LHCN-M2 (cell line): ENCODE data around the gene BOD1L2. TPM values are rescaled to one million over a fixed set of nuclear protein-coding genes. Genes with fewer than 3 reads are reported as not detected.

Experiments used
- DNase-seq: peaks from one replicate; pipeline ENCODE4 v3.0.0-alpha.2; 2012; ENCODE audit warnings: low read depth
- polyA plus RNA-seq: library from polyadenylated mRNA; unstranded; fragments of >200 nt; gene quantifications from one replicate; pipeline ENCODE4 v1.2.1, GENCODE V29; 2012; ENCODE audit warnings: missing spikeins
- total RNA-seq: library from RNA; depleted of rRNA; stranded (reverse); fragments of >200 nt; gene quantifications from 2 replicates; pipeline ENCODE4 v1.2.3, GENCODE V29; 2014; rRNA removed

BOD1L2 gene
- not detected in 2 replicates for total RNA-seq
- not detected for polyA plus RNA-seq

DNA sequence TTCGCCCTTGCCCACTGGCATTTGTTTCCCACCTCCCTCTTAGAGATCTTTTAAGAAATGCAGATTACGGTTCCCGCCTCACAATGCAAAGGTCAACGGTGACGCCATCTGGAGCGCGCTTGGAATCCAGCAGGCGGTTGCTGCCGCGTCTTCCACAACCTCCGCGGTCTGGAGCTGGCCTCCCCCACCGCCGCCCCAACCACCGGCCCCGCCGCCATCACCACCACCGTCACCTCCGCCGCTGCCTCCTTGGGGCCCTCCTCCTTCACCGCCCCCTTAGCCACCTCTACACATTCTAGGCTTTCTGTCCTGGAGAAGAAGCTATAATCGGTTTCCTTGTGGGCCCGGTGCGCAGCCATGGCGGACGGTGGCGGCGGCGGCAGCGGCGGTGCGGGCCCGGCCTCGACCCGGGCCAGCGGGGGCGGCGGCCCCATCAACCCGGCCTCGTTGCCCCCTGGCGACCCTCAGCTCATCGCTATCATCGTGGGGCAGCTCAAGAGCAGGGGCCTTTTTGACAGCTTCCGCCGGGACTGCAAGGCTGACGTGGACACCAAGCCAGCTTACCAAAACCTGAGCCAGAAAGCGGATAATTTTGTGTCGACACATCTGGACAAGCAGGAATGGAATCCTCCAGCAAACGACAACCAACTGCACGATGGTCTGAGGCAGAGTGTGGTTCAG lies at the start of gene BOD1L2:
Gene BOD1L2, plus strand, starts transcription at position 132 of the 681 bp plus-strand sequence. Its CDS starts 226 bp downstream, at position 358.
- DNase-seq: no peak

DNA sequence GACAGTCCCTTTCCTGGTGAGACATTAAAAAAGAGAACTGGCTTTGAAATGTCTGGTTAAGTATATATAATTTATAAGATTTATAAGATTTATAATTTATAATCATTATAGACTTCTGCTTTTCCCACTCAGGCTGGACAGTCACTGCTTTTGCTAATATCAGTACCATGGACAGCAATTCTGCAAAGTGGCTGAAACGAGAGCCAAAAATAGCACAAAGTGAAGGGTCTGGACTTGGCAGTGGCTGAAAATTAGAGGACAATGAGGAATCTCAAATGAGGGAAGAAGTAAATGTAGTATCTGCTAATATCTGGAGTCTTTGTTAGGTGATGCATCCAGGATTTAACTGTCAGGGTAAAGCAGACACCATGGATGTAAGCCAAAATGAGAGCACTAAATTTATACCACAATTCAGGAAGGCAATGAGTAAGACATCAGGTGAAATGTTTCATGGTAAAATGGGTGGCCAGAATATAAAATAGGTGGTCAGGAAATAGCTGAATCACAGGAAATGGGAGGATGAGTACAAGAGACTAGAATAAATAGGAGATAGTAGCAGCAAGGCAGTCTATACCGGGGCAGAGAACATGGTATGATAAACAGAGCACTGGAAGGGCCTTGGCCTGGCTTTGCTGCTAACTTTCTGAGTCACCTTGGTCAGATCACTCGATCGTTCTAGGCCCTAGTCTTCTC lies 39.6 kb upstream of the BOD1L2 start:
- DNase-seq: peak; percentile 31

DNA sequence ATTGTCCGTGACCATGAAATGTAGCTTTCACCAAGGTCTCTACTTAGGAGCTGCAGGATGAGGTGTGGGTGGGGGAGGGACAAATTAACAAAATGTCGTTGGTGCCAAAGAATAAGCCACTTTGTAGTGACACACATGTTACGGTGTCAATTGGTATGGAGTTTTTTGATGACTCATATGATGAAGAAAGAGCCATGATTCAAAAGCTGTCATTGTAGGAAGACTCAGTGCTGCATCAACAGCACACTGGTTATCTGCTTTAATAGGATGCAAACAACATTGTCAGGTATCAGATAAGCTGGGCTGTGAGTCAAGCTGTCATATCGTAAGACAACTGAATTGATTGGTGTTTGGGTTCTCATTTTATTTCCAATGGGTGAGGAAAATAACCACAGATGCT lies 36.6 kb upstream of the BOD1L2 start:
- DNase-seq: no peak

DNA sequence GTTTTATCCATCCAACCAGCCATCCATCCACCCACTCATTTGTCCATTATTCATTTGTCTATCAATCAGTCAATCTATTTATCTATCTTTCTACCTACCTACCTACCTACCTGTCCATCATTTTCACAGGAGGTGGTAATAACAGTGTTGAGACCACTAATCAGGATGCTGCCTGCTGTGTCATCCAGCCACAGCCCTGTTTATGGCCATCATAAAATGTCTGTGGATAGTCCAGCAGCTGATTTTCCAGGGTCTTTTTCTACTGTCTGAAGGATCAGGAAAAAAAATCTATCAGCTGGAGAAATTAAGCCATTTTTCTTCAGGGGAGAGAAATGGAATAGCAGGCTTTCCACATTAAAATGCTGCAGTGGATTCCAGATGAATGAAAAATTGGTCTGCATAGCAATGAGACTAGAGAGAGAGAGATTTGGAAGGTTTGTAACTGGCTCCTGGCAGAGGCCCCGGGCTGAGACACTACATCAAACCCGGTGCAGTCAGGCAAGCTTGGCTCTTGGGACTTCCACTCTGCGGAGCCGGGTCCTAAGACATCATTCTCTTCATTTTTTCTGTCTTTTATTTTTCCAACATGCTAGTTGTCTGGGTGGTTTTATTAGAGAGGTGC lies 33.0 kb upstream of the BOD1L2 start:
- no peak for DNase-seq

DNA sequence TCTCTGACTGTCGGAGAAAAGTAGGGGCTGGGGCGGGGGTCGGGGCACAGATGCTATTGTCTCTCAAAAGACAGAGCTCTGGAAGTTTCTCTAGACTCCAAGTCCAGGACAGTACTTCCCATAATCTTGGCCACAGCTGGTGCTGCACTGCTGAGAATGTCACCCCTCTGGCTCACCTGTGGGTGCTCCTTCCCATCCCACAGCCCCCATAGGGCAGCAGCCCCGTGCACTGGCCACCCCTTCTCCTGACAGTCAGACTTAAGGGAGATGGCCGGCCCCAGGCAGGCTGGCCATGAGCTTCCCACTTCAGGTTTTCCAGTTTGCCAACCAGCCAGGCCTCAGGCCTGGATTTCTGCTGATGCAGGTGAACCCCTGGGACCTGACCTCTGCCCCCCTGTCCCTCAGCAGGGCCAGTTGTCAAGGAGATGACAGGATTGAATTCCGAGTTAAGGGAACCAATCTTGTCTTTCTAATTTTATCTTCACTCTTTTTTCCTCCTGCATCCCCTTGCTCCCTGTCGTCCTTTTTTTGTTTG lies 30.2 kb upstream of the BOD1L2 start:
- DNase-seq: no peak

DNA sequence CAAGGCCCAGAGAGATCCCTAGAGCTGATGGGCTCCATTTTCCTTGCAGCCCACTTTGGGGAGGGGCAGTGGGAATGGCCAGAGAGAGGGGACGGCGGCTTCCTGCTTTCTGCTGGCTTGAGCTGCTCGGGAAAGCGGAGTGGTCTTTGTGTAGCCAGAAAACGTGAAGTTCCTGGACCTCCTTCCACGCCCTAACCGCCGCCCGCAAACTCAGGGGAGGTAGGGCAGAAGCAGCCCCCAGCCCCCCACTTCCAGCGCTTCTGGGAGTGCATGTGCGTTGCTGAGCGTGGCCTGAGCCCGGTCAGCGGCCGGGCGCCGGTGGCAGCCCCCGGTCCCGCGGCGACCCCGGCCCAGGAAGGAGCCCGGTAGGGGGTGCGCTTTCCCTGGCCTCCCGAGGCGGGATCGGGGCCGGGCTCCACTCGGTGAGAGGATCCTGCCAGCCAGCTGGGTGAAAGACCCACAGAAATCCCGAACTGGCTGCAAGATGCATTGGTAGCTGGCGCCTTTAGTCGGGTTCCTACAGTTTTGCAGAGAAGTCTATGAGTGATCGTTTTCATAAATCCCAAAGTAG lies 25.3 kb upstream of the BOD1L2 start:
- DNase-seq: no peak

DNA sequence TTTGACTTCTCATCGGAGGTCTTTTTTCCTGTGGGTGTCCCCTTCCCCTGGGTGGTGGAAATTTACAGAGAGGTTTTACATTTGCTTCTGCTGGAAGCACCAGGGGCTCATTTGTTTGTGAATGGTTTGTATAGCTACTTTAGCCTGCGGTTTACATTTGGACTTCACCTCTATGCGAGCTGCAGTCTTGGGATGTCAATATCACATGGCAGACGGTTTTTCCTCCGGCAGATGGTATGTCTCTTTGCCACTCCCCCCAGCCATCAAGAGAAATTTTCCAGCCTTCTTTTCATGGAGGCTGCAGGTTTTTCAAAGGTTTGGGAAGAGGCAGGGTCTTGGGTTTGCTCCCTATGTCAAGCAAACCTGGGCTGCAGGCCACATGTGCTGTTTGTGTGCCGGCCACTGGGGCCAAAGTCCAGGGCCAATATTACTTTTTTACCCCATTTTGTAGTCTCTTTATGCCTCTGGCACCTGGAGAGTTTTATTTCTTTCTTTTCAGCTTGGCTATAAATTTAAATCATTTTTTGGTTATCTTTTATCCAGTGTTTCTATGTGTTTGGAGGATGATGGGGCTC lies 23.9 kb upstream of the BOD1L2 start:
- no peak for DNase-seq

DNA sequence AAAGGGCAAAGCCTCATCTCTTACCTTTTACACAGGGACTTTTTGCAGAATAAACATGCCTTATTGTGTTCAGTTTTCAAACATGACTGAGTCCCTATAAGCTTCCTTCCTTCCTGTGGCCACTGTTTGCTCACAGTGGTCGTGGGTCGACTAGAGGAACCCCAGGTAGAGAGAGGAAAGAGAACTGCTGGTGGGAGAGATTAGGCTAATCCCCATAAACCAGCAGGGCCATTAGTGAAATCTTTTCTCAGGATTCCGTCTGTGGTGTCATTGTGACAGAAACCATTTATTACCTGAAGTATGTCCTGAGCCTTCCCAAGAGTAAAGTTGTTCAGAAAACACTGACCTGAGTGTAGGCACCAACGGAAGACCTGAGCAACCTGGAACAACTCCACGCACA lies 21.3 kb upstream of the BOD1L2 start:
- no peak for DNase-seq

DNA sequence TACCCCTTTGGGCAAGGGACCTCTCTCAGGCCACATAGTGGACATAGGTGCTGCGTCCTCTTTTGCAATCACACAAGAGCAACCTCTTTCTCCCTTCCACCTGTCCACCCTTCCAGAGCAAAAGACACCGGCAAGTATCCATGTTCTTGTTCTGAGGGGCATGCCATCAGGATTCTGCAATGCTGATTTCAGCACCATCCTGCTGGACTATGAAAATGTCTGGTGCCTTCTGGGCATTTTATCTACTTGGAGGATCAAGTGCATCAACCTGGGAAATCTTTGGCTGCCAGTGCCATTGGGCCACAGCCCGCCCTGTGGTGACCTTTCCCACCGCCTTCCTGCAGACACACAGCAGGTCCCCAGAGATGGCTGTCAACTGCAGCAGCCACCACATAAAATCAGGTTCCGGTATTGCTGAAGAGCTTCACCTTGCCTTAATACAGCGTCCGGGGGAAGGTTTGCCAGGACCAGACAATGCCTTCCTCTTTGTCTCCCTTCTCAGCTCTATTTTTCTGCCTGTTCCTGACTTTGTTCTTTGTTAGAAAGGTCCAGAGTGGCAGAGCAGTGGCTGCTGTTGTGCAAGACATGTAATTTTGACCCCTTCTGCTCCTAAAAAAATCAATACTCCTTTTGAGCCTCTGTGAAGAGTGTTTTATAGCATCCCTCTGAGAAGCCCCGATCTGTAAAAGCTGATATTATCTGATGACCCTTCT lies 18.5 kb upstream of the BOD1L2 start:
- no peak for DNase-seq

DNA sequence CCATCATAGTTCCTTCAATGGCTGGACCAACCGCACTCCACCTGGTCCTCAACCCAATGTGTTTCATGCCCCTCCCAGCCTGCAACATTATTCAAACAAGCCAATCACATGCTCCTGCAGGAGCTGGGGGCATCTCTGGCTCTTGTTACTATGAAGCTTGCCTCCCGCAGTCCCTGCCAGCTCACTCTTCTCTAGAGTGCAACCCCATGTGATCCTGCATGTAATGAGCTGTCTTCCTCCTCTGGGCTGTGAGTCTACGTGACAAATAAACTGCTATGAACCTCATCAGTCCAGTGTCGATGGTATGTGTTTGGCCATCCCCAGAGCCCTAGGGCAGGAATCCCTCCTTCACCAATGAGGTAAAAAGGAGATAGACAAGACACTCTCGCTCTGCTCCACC lies 15.8 kb upstream of the BOD1L2 start:
- DNase-seq: no peak

DNA sequence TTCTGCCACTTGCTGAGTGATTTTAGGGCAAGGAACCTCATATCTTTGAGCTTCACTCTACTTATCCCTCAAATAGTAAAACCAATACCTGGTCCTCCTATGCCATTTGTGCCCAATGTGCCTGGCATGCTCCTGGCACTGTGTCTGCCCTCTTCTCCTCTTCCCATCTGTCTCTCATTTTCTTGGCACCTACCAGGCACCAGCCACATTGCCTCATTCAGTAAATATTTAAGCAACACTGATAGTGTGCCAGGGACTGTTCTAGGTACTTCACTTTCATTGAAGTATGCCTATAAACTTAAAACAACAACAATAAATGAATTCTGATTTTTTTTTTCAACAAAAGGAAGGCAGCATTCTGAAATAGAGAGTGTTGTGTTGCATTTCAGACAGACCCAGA lies 15.1 kb upstream of the BOD1L2 start:
- no peak for DNase-seq

DNA sequence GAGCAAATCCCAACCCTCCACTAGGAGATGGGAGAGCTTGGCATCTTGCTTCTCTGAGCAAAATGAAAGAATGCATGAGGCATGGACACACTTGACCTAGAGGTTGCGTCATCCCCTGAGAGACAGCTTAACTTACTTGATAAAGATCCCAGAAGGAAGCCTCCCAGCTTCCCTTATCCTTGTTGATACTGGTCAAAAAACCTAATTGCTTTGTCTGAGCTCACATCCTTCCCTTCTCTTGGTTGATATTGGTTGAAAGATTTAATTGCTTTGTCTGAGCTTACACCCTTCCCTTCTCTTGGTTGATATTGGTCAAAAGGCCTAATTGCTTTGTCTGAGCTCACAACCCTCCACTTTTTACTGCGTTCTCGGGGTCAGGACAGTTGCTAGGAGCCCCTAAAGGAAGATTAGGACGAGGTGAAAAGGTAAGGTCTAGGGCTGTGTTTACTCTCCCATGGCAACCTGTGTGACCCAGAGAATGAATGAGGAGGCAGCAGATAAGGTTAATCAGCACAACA lies 12.2 kb upstream of the BOD1L2 start:
- DNase-seq: no peak

DNA sequence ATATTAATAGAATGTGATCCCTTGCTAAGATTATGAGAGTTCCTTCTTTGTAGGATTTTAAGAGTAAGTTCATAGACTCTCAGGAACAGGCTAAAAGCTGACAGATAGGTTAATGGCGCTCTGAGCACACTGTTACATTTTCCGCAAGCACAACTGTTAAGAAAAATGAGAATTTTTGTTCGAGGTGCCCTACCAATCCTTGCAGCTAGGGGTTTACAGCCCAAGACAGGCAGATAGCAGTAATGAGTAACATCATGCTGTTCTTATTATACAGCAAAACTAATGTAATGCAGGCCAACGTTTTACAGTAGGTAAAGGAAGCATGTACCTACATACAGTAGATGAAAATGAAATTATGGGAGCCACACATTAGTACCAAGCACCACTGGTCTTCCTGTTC lies 11.2 kb upstream of the BOD1L2 start:
- DNase-seq: no peak

DNA sequence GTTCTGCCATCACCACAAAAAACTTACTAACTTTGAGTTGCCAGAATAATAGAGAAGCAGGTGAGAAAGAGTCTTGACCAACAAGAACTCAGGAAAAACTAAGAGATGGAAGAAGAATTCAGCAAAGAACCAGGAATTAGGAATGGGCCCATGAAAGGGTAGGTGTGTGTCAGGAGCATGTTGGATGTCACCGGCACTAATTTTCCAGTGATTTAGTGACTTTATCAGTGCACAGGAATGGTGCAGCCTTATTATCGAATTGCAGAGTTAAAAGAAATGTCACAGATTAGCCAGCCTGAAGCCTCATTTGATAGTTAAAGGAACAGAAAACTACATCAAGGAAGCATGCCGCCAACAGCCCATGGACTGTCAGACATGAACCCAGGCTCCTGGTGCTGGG lies 9.0 kb upstream of the BOD1L2 start:
- no peak for DNase-seq

DNA sequence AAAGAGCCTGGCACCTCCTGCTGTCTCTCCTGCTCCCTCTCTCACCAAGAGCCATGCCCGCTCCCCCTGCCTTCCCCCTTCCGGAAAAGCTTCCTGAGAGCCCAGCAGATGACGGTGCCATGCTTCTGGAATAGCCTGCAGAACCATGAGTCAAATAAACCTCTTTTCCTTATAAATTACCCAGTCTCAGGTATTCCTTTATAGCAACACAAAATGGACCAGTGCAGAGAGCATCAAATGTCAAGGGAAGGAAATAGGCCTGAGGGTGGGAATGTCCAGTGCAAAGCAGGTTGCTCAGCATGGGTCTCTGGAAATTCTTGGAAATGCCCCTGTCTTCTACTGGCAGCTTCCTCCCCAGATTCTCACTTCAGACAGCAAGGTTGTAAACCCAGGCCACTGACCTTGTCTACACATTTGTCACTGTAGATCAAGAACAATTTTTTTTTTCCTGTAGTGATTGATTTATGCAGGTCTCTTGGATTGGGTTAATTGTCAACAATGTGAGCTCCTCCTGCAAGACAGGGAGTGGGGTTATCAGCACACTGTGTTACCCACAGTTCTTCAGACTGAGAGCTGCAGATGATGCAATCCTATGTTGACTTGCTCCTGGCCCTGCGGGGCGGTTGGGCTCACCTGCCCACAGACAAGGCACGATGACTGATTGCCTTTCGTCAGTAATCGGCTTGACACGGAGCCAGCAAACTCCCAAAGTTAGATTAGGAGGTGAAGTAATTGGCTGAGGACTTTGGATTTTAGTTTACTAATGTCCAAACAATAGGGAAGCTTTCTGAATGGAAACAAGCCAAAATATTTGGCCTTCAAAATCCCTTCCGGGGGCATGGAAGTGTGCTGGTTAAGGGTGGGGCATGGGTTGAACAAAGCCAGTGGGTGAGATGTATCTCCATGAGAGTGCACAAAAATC lies 5.4 kb upstream of the BOD1L2 start:
- DNase-seq: no peak

DNA sequence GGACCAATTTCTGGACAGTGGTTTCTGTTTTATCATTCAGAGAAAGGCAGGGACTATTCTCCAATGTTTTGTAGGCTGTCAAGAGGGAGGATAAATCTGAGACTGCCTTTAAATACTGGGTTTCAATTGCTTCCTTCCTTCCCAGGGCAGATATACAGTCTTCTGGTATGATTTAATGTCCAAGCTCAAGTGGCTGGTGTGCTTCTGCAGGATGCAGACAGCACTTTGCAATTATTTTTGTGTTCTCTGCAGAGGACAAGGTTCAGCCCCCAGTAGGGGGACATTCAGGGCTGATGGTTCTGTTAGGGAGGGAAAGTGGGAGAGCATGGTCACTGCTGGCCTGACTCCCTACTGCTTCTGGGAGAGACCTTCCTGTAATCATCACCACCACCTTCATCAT lies 4.6 kb upstream of the BOD1L2 start:
- no peak for DNase-seq

DNA sequence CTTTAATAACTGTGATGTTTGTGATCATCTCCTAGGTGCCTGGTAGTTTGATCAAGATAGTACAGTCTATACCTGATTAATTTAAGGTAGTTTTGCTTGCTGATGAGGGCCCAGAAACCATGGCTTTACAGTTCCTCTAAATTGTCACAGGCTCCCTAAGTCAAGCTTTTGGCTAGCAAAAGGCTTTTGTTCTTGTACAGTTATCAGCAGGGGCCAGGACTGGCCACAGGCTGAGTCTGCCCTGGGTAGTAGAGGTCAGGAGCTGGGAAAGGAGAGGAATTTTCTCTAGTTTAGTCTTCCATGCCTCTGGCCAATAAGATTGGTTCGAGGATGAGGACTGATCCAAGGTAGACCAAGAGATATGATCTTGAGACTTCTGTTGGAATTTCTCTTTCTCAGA lies 3.6 kb upstream of the BOD1L2 start:
- DNase-seq: no peak

DNA sequence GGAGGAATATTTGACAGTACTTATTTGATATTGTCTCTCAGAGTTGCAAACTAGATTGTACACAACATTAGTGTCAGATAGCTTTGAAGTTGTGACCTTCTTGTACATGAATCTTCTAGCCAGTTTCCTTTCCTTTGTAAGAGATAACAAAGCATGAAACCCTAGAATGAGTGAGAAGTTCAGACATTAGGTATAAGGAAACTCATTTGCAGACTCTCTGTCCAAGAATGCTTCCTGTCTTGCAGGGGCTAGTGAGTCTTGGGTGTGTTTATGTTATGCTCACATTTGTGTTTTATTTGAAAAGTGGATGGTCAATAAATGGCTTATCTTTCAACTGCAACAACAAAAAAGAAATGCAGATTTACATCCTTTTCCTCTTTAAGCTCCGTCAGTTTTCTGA lies 1.4 kb downstream of the BOD1L2 start:
- no peak for DNase-seq

DNA sequence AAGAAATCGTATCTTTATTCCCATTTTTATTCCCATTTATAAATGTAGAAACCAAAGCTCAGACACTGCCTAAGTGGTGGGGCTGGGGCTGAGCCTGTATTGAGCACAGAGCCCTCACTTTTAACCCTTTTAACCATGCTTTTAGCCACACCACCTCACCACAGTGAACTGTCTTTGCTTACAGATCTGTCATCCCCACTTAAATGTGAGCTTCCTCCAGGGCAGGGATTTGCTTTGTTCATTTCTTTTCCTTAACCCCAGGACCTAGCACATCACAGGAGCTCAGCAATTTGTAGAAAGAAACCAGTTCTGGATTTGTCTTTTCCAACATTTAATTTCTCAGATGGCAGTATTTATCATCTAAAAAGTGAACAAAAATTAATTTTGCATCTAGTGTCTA lies 2.2 kb downstream of the BOD1L2 start:
- DNase-seq: no peak

DNA sequence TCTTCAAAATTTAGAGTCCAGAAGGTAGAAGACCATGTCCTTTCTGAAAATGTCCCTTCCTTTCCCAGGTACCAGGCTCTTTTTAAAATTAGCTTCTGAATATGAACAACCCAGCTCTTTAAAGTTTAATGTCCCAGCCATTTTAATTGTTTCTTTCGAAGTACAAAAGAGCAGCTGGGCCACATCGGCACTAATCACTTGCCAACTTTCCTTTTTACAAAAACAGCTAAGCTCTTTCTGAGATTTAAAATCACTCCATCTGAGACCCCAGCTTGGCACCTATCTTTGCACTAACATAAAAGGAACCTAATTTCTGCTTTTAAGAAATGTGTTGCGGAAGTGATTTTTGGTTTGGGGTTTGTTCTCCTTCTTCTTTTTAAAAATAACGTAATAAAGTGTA lies 2.6 kb downstream of the BOD1L2 start:
- DNase-seq: no peak
